Cardiac septum (tissue), 1 donor: ENCODE data around the gene AJM1. TPM values are rescaled to one million over a fixed set of nuclear protein-coding genes. Genes with fewer than 3 reads are reported as not detected.

Source experiments
- DNase-seq: peaks from one replicate; pipeline ENCODE4 v3.0.0-alpha.2; 2020; ENCODE audit warnings: low spot score
- intact Hi-C: fragments of 100-400 bp; cut with DNase I; formaldehyde crosslinking; loops from one replicate; pipeline ENCODE4 v1.14.0; 2022
- total RNA-seq: library from RNA; stranded (reverse); fragmentation: NEBNext Ultra II Directional; extraction: Animal tissue kit (Norgen Biotek cat#: 25700); gene quantifications from one replicate; pipeline ENCODE4 v1.2.1, GENCODE V29; 2021
- donor health status: DM: no; HTN: no; CAD: no.

Gene AJM1
- total RNA-seq, 1 donor from 2014 or later, result 8.6 TPM

DNA sequence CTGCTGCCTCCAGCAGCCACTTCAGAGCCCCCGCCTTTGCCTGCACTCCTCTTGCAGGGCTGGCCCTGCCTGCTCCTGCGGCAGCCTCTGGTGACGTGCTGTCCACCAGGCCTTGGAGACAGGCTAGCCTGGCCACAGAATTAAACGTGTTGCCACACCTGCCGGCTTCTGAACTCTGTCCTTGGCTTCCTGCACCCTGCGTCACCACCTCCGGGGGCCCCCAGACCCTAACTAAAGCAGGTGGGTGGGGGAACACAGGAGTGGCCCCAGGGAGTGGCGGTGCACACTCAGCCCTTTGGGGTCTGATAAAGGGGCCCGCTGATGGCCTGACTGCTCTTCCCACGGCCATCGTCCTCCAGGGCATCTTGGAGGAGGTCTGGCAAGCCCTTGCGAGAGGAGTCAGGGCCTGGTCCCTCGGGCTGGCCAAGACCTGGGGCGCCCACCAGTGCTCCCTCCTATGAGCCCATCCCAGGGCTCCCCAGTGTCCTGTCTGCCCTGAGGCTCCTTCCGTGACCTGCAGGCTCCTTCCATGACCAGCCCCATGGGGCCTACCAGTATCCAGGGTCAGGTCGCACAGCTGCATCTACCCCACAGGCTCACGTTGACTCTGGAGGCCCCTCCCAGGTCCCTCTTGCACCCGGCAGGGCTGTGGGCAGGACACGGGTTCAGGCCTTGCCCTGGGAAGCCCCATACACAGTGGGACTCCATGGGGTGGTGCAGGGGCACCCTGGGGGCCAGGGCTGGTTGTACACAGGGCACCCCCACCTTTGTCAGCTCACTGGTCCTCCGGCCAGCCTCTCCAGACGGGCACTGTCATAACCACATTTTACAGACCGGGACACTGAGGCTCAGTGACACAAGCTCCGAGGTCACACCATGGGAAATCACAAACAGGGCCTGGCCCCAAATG lies 8.8 kb downstream of the AJM1 start:
- intact Hi-C loops, result no loop called here
- no peak for DNase-seq

DNA sequence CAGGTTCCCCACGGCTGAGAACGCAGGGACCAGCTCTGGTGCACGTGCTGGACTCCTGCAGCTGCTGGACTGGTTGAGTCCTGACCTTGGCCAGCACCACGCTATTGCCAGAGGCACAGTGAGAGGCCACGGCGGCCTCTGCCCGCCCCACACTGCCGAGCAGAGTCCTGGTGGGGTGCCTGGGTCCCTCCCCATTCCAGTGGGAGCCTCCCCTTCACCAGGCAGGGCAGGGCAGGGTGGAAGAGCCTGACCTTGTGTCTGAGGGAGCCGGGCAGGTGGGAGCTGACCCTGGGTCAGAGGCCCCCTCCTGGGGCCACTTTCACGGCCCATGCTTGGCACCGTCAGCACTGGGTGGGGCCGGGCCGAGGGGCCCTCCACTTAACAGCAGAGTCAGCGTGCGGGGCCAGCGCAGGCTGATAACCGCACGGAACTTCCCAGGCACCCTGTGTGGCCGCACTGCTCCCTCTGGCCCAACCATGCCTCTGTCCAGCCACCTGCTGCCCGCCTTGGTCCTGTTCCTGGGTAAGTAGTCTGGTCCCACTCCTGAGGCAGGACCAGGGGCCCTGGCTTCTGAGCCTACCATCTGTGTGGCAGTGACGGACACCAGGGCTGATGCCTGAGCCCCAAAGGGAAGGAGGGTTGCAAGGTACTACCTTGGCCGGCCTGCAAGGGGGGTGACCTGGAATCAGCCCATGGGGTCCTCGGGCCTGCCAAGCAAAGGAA lies 9.8 kb downstream of the AJM1 start, which contains the start of gene MAMDC4:
Gene MAMDC4, plus strand, starts transcription at position 406 of the 723 bp plus-strand sequence. Its CDS starts 71 bp downstream, at position 477.
- intact Hi-C loops, result no loop called here
- no peak for DNase-seq

DNA sequence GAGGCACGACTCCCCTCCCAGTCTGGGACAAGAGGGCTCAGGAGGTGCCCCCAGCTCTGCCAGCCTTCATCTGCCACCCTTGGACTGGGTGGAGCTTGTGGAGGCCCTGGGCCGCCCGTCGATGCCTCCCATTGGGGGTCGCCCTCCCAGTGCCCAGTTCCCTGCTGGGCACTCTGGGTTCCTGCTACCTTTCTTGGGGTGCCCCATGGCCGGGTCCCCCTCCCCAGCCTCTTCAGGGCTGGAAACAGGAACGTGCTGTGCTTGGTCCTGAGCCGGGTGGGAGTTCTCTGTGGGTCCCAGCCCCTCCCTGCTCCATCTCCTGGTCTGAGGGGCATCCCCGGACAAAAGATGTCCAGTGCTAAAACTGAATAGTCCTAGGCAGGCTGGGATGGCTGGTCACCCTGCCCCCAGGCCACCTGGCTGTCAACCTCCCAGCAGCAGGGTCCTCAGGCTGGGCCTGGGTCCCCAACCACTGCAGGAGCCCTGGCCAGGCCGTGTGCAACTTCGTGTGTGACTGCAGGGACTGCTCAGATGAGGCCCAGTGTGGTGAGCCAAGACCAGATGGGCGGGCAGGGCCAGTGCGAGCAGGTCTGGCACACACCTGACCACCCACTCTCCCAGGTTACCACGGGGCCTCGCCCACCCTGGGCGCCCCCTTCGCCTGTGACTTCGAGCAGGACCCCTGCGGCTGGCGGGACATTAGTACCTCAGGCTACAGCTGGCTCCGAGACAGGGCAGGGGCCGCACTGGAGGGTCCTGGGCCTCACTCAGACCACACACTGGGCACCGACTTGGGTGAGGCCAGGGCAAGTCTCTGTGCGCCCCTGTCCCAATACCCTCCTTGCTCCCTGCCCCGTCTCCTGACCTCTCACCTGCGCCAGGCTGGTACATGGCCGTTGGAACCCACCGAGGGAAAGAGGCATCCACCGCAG lies 10.7 kb downstream of the AJM1 start:
- no peak for DNase-seq
- intact Hi-C loops, result no loop called here

DNA sequence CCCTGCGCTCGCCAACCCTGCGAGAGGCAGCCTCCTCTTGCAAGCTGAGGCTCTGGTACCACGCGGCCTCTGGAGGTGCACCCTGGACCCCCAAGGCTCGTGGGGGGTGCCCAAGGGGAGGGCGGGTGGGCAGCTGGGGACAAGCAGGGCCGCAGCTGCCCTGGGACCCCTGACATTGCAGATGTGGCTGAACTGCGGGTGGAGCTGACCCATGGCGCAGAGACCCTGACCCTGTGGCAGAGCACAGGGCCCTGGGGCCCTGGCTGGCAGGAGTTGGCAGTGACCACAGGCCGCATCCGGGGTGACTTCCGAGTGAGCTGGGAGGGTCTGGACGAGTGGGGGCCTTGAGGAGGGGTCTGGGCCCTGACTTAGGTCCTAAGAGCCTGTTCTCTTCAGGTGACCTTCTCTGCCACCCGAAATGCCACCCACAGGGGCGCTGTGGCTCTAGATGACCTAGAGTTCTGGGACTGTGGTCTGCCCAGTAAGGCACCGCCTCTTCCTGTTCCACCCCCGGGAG lies 11.4 kb downstream of the AJM1 start:
- intact Hi-C loops, result no loop called here
- no peak for DNase-seq

DNA sequence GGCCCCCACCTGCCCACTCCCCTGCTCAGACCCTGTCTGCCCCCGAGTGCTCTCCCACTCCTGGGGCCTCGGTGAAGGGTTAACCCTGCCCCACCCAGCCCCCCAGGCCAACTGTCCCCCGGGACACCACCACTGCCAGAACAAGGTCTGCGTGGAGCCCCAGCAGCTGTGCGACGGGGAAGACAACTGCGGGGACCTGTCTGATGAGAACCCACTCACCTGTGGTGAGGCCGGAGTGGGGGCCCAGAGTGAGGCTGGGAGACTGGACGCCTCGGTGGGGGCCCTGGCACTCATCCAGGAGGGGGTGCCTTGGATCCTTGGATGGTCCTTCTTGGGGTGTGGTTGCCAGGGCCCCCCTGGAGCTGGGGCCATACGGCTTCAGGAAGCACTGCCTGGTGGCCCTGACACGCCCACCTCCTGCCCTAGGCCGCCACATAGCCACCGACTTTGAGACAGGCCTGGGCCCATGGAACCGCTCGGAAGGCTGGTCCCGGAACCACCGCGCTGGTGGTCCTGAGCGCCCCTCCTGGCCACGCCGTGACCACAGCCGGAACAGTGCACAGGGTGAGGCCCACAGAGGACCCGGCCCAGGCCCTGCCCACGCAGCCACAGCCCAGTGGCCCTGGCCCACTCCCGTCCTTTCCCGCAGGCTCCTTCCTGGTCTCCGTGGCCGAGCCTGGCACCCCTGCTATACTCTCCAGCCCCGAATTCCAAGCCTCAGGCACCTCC lies 12.0 kb downstream of the AJM1 start:
- no peak for DNase-seq
- intact Hi-C loops, result no loop called here

DNA sequence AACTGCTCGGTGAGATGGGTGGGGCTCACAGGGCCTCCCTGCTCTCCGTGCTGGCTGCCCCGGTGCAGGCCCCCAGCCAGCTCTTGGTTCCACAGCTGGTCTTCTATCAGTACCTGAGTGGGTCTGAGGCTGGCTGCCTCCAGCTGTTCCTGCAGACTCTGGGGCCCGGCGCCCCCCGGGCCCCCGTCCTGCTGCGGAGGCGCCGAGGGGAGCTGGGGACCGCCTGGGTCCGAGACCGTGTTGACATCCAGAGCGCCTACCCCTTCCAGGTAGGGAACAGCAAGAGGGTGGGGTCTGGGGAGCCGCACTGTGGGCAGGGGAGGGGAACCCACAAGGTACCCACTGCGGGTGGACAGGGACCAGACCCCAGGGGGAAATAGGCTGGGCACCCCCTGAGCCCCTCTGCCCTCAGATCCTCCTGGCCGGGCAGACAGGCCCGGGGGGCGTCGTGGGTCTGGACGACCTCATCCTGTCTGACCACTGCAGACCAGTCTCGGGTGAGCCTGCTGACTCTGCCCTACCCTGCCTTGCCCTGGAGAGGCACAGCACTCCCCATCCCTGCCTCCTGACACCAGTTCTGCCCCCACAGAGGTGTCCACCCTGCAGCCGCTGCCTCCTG lies 12.7 kb downstream of the AJM1 start:
- intact Hi-C loops, result no loop called here
- no peak for DNase-seq

DNA sequence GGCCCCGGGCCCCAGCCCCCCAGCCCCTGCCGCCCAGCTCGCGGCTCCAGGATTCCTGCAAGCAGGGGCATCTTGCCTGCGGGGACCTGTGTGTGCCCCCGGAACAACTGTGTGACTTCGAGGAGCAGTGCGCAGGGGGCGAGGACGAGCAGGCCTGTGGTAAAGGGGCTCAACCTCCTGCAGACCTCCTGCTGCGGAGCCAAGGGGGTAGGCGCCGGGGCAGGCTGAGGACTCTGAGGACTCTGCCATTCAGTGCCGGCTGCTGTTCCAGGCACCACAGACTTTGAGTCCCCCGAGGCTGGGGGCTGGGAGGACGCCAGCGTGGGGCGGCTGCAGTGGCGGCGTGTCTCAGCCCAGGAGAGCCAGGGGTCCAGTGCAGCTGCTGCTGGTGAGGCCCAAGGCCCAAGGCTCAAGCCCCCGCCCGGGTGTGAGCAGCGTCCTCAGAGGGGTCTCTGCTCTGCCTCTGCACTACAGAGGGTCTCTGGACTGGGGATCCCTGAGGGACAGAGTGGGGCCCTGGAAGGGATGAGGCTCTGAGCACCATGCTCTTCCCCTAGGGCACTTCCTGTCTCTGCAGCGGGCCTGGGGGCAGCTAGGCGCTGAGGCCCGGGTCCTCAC lies 13.3 kb downstream of the AJM1 start:
- intact Hi-C loops, result no loop called here
- DNase-seq, result no peak

DNA sequence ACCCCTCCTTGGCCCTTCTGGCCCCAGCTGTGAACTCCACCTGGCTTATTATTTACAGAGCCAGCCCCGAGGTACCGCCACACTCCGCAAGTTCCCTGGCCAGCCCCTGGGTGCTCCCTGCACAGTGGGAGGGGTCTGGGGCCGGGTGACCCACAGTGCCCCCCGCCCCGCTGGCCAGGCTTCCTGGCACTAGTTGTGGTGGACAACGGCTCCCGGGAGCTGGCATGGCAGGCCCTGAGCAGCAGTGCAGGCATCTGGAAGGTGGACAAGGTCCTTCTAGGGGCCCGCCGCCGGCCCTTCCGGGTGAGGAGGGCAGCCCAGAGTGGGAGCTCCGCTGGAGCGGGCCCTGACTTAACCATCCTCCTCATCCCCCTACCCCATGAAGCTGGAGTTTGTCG lies 13.8 kb downstream of the AJM1 start:
- no peak for DNase-seq
- intact Hi-C loops, result no loop called here

DNA sequence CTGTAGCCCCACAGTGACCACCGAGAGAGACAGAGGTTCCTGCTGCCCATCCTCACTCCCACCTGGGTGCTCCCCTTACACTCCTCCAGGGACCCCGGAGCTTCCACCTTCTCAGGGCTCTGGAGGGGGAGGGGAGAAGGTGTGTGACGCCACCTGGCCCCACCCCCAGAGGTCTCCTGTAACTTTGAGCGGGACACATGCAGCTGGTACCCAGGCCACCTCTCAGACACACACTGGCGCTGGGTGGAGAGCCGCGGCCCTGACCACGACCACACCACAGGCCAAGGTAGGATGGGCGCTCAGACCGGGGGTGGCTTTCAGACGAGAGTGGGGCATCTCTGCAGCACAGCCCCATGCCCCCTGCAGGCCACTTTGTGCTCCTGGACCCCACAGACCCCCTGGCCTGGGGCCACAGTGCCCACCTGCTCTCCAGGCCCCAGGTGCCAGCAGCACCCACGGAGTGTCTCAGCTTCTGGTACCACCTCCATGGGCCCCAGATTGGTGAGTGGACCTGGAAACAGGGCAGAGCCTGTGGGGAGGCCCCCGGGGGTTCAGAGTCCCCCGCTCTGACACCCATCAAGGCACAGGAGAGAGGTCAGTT lies 14.4 kb downstream of the AJM1 start:
- intact Hi-C loops, result no loop called here

DNA sequence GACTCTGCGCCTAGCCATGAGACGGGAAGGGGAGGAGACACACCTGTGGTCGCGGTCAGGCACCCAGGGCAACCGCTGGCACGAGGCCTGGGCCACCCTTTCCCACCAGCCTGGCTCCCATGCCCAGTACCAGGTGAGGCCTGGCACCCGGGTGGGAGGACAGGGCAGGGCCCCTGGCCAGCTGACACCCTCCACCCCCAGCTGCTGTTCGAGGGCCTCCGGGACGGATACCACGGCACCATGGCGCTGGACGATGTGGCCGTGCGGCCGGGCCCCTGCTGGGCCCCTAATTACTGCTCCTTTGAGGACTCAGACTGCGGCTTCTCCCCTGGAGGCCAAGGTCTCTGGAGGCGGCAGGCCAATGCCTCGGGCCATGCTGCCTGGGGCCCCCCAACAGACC lies 14.9 kb downstream of the AJM1 start:
- intact Hi-C loops, result no loop called here
- no peak for DNase-seq

More for the DNA sequence above, 14.4 kb downstream of the AJM1 start:
- no peak for DNase-seq

DNA sequence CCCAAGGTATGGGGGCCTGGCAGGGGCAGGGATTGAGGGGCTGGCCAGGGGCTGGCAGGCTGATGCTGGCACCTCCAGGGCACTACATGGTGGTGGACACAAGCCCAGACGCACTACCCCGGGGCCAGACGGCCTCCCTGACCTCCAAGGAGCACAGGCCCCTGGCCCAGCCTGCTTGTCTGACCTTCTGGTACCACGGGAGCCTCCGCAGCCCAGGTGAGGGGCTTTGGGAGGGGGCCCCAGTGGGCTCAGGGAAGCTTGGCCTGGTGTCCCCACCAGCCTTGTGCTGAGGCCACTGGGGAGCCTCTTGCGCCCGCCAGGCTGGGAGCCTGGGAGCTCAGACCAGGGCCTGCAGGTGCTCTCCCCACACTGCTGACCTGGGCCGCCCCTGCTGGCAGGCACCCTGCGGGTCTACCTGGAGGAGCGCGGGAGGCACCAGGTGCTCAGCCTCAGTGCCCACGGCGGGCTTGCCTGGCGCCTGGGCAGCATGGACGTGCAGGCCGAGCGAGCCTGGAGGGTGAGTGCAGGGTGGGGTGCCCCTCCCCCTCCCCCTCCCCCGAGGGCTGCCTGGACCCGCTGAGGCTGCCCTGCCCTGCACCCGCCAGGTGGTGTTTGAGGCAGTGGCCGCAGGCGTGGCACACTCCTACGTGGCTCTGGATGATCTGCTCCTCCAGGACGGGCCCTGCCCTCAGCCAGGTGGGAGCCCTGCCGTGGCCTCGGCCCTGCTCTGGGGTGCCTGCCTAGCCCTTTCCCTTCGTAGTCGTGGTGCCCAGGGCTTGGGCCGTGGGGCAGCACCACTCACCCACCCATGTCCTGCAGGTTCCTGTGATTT lies 15.5 kb downstream of the AJM1 start:
- intact Hi-C loops, result no loop called here
- DNase-seq, result no peak

DNA sequence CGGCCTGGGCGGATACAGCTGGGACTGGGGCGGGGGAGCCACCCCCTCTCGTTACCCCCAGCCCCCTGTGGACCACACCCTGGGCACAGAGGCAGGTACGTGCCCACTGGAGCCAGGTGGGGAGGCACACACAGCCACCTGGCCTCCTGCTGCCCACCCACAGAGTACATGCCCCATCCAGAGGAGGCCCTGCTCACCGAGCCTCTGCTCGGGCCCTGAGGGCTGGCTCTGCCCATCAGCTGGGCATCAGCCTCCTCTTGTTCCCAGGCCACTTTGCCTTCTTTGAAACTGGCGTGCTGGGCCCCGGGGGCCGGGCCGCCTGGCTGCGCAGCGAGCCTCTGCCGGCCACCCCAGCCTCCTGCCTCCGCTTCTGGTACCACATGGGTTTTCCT lies 16.2 kb downstream of the AJM1 start:
- DNase-seq, result no peak
- intact Hi-C loops, result no loop called here

DNA sequence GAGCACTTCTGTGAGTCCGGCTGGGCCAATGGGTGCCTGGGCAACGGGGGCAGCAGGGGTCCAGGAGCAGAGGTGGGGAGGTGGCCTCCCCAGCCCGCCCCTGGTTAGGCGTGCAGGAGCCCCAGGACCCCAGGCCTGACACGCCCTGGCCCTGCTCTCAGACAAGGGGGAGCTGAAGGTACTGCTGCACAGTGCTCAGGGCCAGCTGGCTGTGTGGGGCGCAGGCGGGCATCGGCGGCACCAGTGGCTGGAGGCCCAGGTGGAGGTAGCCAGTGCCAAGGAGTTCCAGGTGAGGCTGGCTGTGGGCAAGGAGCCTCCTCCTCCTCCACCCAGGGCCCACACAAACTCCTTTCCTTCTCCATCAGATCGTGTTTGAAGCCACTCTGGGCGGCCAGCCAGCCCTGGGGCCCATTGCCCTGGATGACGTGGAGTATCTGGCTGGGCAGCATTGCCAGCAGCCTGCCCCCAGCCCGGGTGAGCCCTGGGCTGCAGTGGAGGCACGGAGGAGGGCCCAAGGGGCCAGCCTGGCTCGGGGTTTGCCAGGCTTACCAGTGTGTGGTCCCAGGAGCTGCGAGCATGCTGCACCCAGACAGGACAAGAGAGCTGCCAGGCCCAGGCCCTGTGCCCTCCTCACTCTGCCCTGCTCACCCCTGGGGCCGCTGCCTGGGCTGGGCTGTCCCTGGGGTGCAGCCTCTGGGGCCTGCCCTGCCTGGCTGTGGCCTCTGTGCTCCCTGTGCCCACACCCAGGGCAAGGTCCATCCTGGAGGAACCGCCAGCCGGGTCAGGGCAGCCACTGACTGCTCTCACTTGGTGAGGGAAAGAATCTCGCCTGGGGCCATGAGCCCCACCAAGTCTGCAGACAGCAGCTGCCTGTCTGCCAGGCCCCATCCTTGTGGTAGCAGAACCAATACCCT lies 16.8 kb downstream of the AJM1 start:
- intact Hi-C loops, result no loop called here
- no peak for DNase-seq

DNA sequence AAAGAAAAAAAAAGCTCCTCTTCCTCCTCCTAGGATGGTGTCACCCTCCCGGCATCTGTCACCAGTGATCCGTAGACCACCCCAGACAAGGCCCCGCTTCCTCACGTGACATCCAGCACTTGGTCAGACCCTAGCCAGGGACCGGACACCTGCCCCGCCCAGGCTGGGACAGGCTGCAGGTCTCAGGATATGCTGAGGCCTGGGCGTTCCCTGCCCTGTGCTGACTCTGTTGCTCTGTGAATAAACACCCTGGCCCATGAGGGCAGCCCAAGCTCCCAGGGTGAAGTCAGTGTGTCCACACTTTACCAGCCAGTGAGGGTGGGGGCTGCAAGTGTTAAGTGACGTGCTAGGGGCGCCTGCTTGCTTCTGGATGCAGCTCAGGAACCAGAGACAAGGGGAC lies 18.3 kb downstream of the AJM1 start:
- intact Hi-C loops, result no loop called here
- no peak for DNase-seq

DNA sequence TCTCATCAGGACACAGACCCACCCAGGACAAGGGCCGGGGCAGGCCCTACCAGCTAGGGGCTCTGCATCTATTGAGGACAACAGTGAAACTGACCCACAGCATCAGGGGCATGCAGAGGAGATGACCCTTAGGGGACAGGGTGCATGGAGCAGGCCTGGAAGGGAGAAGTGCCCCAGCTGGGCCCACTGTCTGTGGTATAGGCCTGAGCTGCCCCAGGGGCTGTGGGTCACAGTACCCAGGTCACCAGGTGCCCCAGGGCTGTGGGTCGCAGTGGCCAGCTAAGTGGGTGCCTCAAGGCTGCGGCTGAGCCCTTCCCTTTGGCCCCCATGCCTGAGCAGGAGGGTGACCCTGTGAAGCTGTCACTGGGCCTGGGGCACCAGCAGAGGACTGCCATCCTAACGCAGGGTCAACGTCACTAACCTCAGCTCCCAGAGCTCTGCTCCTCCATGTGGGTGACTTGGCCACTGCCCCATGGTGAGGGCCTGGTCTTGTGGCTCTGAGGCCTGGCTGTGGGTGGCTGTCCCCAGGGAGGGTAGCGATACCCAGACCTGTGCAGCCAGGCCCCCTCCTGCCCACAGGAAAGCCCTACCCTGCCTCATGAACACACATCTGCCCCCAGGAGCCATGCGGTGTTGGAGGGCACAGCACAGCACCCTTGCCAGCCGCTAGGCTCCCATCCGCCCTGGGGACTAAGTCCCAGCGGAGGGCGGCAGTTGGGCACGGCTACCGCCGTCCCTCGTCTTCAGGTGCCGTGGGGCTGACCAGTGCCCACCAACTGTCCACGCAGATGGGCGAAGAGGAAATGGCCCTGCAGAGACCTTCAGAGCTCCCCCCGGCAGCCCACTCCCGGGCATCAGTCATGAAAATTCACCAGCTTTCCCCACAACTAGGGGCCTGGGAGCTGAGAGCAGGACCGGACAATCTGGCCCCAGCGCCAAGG lies 18.9 kb downstream of the AJM1 start:
- intact Hi-C loops, result no loop called here
- DNase-seq, result no peak
